Amniotic stem cell (primary cell): ENCODE results near the gene ITPR1.

Source experiments
- DNase-seq: peaks from one replicate; lab custom pipeline; 2025; lab: John Stamatoyannopoulos, UW

Gene ITPR1

GRCh38 chr3:4491855-4492207 lies 1.3 kb upstream of the ITPR1 start:
- DNase-seq = no peak

GRCh38 chr3:4492208-4493013 lies 737 bp upstream of the ITPR1 start:
- DNase-seq = no peak

- no peak for DNase-seq
These were observed 1.1 kb downstream of the ITPR1 start for GRCh38 chr3:4493941-4494894.

GRCh38 chr3:4494895-4495264 lies 1.7 kb downstream of the ITPR1 start:
- DNase-seq = no peak

- DNase-seq = no peak
These were observed 2.3 kb downstream of the ITPR1 start for GRCh38 chr3:4495294-4496086.

GRCh38 chr3:4496087-4496452 lies 2.9 kb downstream of the ITPR1 start:
- no peak for DNase-seq

DNA sequence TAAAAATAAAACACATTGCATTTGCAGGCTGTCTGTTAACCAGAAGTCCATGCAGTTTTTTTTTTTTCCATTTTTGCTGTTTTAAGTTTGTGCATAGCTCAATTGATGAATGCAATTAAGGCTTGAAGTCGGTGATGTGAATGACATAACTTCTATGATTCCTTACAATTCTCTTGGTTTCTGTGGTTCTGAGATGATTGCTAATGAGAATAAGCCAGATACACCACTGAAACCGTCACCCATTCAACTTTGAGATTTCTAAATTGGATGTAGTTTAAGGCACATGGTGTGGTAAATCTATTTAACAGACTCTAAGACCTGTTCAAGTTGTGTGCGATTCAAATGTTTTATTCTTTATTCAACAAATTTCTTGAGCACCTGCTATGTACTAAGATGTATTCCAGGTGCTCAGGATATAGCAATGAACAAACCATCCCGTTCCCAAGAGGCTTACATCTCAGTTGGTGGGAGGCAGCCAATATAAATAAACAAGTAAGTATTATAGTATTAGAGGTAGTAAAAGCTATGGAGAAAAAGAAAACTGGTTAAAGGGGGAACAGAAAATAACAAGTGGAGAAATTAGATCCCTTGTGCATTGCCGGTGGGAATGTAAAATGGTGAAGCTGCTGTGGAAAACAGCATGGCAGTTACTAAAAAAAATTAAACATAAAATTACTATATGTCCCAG lies 4.0 kb downstream of the ITPR1 start:
- DNase-seq = no peak

GRCh38 chr3:4497843-4498324 lies 4.7 kb downstream of the ITPR1 start:
- no peak for DNase-seq

- no peak for DNase-seq
These were observed 5.3 kb downstream of the ITPR1 start for GRCh38 chr3:4498446-4498845.

DNA sequence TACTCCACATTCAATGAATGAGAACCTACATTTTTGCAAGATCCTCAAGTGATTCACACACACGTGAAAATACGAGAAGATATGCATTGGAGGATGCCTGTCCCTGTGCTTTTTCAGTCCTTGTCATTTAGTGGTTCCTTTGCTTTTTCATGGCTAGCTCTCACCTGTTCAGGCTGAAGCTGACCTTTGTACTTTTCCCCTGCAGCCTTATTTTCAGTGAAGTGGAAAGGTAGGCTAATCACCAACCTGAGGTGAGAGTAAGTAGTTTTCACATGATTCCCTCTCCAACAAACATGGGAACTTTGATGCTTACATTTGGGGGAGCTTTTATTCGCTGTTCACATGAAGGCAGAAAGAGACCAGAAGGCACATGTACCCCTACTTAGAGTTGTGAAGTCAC lies 8.3 kb downstream of the ITPR1 start:
- DNase-seq = no peak

- DNase-seq = no peak
These were observed 8.8 kb downstream of the ITPR1 start for GRCh38 chr3:4501927-4502326.

GRCh38 chr3:4503050-4503449 lies 9.9 kb downstream of the ITPR1 start:
- DNase-seq = no peak

DNA sequence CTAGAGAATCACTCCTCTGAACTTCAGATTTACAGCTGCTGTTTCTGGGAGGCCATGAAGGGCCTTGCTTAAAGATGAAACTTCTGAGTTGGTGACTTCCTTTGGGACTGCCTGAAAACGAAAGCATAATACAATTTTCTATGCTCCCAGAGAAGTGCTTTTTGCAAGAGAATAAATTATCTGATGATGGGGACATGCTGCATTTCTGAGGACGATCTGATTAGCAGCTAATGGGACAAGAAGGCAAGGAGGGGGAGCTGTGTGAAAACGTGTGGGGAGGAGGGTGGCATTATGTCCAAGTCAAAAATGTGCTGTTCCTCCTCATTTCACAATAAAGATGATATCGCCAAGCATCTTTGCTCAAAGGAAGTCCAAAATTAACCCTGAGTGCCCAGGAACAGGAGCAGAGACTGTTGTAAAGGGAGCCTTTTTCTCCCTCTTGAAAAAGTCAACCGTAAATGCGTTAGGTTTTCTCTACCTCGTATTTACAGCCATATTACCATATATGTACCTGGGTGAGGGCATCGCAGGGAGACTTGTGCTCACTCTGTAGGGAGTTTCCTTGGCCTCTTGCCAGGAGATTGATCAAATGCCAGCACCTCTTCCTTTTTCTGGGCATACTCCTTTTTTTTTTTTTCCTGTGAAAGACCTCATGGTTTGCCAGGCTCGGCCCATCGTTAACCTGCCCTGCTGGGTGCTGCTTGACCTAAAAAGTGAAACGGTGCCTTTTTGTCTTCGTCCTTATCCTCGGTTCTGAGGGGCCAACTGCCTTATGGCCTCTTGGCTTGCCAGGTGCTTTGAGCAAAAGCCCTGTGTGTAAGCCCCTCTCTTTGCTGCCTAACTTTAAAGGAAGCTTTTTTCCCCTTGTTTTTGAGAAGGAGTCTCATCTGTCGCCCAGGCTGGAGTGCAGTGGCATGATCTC lies 11.5 kb downstream of the ITPR1 start:
- no peak for DNase-seq

GRCh38 chr3:4505688-4506558 lies 12.8 kb downstream of the ITPR1 start:
- DNase-seq = no peak

- no peak for DNase-seq
These were observed 13.4 kb downstream of the ITPR1 start for GRCh38 chr3:4506559-4507023.

GRCh38 chr3:4507024-4507596 lies 14.0 kb downstream of the ITPR1 start:
- no peak for DNase-seq

- no peak for DNase-seq
These were observed 15.2 kb downstream of the ITPR1 start for GRCh38 chr3:4508048-4508981.

DNA sequence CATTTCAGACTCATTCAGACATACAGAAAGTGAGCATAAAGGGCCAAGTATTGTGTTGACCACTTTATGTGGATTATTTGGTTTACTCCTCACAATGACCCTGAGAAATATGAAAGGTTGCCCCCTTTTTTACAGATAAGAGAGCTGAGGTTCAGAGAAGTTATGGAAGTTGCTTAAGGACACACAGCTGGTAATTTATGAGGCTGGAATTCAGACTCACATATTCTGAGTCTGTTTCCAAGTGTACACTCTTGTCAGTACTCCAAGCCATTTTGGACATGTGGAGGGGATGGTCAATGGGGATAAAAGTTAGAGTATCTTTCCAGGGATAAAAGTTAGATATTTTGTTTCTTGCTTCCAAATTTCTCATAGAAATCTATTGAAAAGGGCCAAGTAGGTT lies 15.9 kb downstream of the ITPR1 start:
- DNase-seq = no peak
